ENCODE data around the gene TPBGL.

TPBGL gene

GRCh38 chr11:75240311-75241035 is at the start of gene TPBGL:
TSS of gene TPBGL (plus strand) at chr11:75240774. CDS start at chr11:75241050, 276 bp downstream.
- DNase-seq (ENCODE audit: low read depth in 2 of 2) = no peak

- DNase-seq (ENCODE audit: low read depth in 2 of 2) = no peak
Observed at GRCh38 chr11:75191330-75191717, 49.2 kb upstream of the TPBGL start.

- no peak for DNase-seq (ENCODE audit: low read depth in 2 of 2)
Observed at GRCh38 chr11:75193271-75193670, 47.3 kb upstream of the TPBGL start.

- no peak for DNase-seq (ENCODE audit: low read depth in 2 of 2)
Observed at GRCh38 chr11:75193711-75194110, 46.9 kb upstream of the TPBGL start.

GRCh38 chr11:75194147-75194546 is 46.4 kb upstream of the TPBGL start:
- no peak for DNase-seq (ENCODE audit: low read depth in 2 of 2)

GRCh38 chr11:75195167-75195962 is 45.2 kb upstream of the TPBGL start:
- no peak for DNase-seq (ENCODE audit: low read depth in 2 of 2)

GRCh38 chr11:75196426-75196825 is 44.1 kb upstream of the TPBGL start:
- DNase-seq (ENCODE audit: low read depth in 2 of 2) = no peak

- DNase-seq (ENCODE audit: low read depth in 2 of 2) = no peak
Observed at GRCh38 chr11:75197512-75198277, 42.9 kb upstream of the TPBGL start.

- DNase-seq (ENCODE audit: low read depth in 2 of 2) = no peak
Observed at GRCh38 chr11:75198278-75198973, 42.1 kb upstream of the TPBGL start.

GRCh38 chr11:75199412-75199955 is 41.1 kb upstream of the TPBGL start:
- DNase-seq (ENCODE audit: low read depth in 2 of 2) = no peak

- DNase-seq (ENCODE audit: low read depth in 2 of 2) = no peak
Observed at GRCh38 chr11:75200051-75200450, 40.5 kb upstream of the TPBGL start.

GRCh38 chr11:75200531-75200930 is 40.0 kb upstream of the TPBGL start:
- no peak for DNase-seq (ENCODE audit: low read depth in 2 of 2)

GRCh38 chr11:75201771-75202170 is 38.8 kb upstream of the TPBGL start:
- no peak for DNase-seq (ENCODE audit: low read depth in 2 of 2)

- no peak for DNase-seq (ENCODE audit: low read depth in 2 of 2)
Observed at GRCh38 chr11:75202195-75202594, 38.4 kb upstream of the TPBGL start.

- no peak for DNase-seq (ENCODE audit: low read depth in 2 of 2)
Observed at GRCh38 chr11:75203138-75203537, 37.4 kb upstream of the TPBGL start.

- no peak for DNase-seq (ENCODE audit: low read depth in 2 of 2)
Observed at GRCh38 chr11:75203641-75204011, 36.9 kb upstream of the TPBGL start.

GRCh38 chr11:75204012-75204674 is 36.4 kb upstream of the TPBGL start:
- no peak for DNase-seq (ENCODE audit: low read depth in 2 of 2)

- DNase-seq (ENCODE audit: low read depth in 2 of 2) = peak; percentile 49 to 53
Observed at GRCh38 chr11:75204685-75205563, 35.6 kb upstream of the TPBGL start.

- no peak for DNase-seq (ENCODE audit: low read depth in 2 of 2)
Observed at GRCh38 chr11:75205564-75206020, 35.0 kb upstream of the TPBGL start.

GRCh38 chr11:75208446-75208845 is 32.1 kb upstream of the TPBGL start:
- no peak for DNase-seq (ENCODE audit: low read depth in 2 of 2)

Measured in fibroblast of skin of left quadriceps (primary cell).